Motor neuron (in vitro differentiated cells): ENCODE data around the gene CRMP1. TPM values are rescaled to one million over a fixed set of nuclear protein-coding genes. Genes with fewer than 3 reads are reported as not detected.

ENCODE experiments used
- ATAC-seq, 8 experiments: fragments of 200-7000 bp; cut with Tn5 transposase; replicated peaks in 6 of 8; 2 replicates each; pipeline ENCODE4 v1.8.0; 2021; ENCODE audit warnings: mild to moderate bottlenecking in 8 of 8, moderate library complexity in 8 of 8
- H3K27ac ChIP-seq, 2 donors: fragments of 250-450 bp; sonication (Bioruptor Pico); 2 replicates each; pipeline ENCODE4 v1.9.0; 2021; ENCODE audit warnings: antibody characterized with exemption in 2 of 2, mild to moderate bottlenecking in 2 of 2, moderate library complexity in 1 of 2
- H3K4me1 ChIP-seq, 2 donors: fragments of 250-450 bp; sonication (Bioruptor Pico); replicated peaks in 1 of 2; 2 replicates each; pipeline ENCODE4 v1.6.1; 2021; ENCODE audit warnings: antibody characterized with exemption in 2 of 2, mild to moderate bottlenecking in 2 of 2, moderate library complexity in 1 of 2
- H3K4me3 ChIP-seq, 5 donors: fragments of 250-450 bp; sonication (Bioruptor Pico); 2 replicates each; pipeline ENCODE4 v1.9.0; 2021; ENCODE audit warnings: antibody characterized with exemption in 5 of 5, mild to moderate bottlenecking in 5 of 5, moderate library complexity in 4 of 5
- WGBS, 10 experiments: fragments of 450-650 bp; shearing (Covaris generic); methylation state at CpG; one replicate each; pipeline ENCODE4 v1.0.0; 2022; 5-methylcytosine and 5-hydroxymethylcytosine counted together
- in situ Hi-C, 9 experiments: fragments of 400-800 bp; cut with MboI; loops; one replicate each; pipeline ENCODE4 v1.15.0; 2021; ENCODE audit warnings: low sequenced_read_pairs in 9 of 9, low pct_unique_long_range_greater_than_20kb in 2 of 9; ENCODE audit not compliant: unreplicated experiment in 9 of 9
- total RNA-seq, 8 experiments: library from RNA; unstranded; fragments of 300-600 nt; gene quantifications; 2 replicates each; pipeline versions ENCODE4 v1.2.3 to v1.2.4, GENCODE V29; 2022

Gene CRMP1
- total RNA-seq, 8 experiments from 2014 or later = 3.9 to 468 (median 276) TPM

DNA sequence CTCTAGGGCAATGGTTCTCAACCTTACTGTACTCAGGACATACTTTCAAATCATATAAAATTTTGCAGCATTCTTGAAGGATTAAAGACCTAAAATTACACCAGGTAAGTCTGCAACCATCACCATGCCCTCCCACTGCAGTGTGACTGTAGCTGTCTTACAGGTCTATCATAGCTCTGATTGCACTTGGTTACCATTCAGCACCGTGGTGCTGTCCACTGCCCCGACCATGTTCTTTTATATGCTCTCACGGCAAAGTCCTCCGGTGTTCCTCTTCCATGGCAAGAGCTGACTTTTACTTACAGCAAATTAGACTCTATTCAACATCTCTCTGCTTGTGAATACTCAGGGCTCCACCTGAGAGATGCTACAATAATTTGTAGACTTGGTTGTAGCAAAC lies 11.5 kb downstream of the CRMP1 start:
- 0 to 45% (median 20%) methylated on average over 1 to 4 of the region's 4 CpGs; no CpG with 5 or more reads in 1 of the 10 experiments for WGBS, 10 experiments
- H3K4me3 ChIP-seq = no peak overlapping the region
- in situ Hi-C loops = no loop called here
- H3K4me1 ChIP-seq = peaks cover 54 to 61% of the 10 kb centered on the region in 2 donors
- H3K27ac ChIP-seq = no peak overlapping the region
- peak in 1 of 8 experiments; percentile 42 for ATAC-seq

- no peak for ATAC-seq
- Histone ChIP-seq H3K4me1 (peaks cover 31 to 45% of the 10 kb centered on the region in 2 donors), H3K4me3 (no peak overlapping the region), H3K27ac (no peak overlapping the region)
- 20 to 100% (median 84%) methylated on average over 1 to 6 of the region's 6 CpGs; no CpG with 5 or more reads in 1 of the 10 experiments for WGBS, 10 experiments
- in situ Hi-C loops = no loop called here
Measured at GRCh38 chr4:5878359-5878758, 14.5 kb downstream of the CRMP1 start.

DNA sequence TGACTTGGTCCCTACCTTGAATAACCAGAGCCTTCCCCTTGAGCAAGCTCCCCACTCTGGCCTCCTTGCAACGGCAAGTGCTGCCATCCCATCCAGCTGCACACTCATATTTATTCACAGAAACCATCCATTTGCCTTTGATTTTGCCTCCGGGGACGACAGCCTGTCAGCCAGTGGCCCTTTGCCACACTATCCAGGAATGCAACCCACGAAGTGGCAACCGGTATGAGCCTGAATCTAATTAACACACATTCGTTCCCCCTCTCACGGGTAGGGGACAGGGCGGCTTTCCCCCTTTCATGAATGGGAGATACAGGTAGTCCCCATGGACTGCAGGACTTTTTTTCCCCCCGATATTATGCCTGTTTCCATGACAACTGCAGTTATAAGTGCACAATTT lies 15.5 kb downstream of the CRMP1 start:
- WGBS, 10 experiments = 10 to 80% (median 57%) methylated on average over 1 to 7 of the region's 9 CpGs; no CpG with 5 or more reads in 3 of the 10 experiments
- Histone ChIP-seq H3K4me1 (peaks cover 27 to 38% of the 10 kb centered on the region in 2 donors), H3K27ac (no peak overlapping the region), H3K4me3 (no peak overlapping the region)
- peak in 4 of 8 experiments; percentile 16 to 57 (median 34) for ATAC-seq
- in situ Hi-C loops = no loop called here

DNA sequence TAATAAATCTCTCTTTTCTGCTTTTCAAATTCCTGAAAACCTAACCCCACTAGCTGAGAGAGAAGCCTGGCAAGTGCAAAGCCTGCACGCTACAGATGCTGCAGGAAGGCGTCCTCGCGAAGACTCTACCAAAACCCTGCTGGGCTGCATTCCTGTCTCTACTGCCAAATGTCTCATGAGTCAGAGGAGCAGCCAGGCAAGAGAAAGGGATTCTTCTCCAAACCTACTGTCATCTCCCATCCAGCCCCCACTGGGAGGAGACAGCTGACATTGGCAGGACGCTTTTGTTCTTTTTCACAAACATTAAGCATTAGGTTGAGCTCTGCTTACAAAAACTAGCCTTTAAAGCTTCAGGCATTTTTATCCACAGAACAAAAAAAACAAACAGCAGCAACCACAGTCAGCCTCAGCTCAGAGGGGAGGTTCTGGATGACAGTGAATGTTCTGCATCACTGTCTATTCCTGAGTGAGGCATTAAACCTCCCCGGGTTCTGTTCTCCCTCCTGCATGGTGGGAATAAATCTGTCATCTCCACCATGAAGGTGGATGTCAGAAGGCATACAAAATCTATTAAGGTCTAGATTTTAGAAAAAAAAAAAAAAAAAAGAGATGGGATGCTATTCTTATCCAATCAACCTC lies 18.0 kb downstream of the CRMP1 start:
- H3K27ac ChIP-seq = no peak overlapping the region
- ATAC-seq = peak in 7 of 8 experiments; percentile 75 to 87 (median 82)
- WGBS, 10 experiments = 0 to 49% (median 18%) methylated on average over 1 to 6 of the region's 6 CpGs; no CpG with 5 or more reads in 2 of the 10 experiments
- in situ Hi-C loops = no loop called here
- H3K4me1 ChIP-seq = peaks cover 16 to 31% of the 10 kb centered on the region in 2 donors
- no peak overlapping the region for H3K4me3 ChIP-seq

DNA sequence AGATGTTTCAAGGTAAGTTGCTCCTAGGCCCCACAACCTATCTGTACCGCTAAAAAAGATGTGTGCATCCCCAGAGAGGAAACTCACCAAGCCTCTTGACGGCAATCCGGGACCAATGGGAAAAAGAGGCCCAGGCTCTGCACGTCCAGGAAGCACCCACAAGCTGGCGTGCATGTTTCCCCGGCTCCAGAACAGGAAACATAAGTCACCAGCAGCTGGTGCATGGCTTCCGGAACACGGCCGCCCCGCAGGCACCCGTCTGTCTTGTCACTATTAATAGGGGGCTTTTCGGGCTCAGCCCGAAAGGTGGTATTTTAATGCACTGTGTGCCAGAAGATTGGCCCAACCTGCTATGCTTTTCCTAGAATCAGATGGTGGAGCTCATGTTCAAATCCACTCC lies 22.2 kb downstream of the CRMP1 start:
- no peak overlapping the region for H3K4me3 ChIP-seq
- 72 to 100% (median 94%) methylated on average over 2 to 13 of the region's 13 CpGs; no CpG with 5 or more reads in 6 of the 10 experiments for WGBS, 10 experiments
- H3K4me1 ChIP-seq = peaks cover 6 to 12% of the 10 kb centered on the region in 2 donors
- H3K27ac ChIP-seq = no peak overlapping the region
- in situ Hi-C loops = no loop called here
- ATAC-seq = no peak

- in situ Hi-C loops = no loop called here
- no peak for ATAC-seq
- H3K4me1 ChIP-seq = peaks cover 4 to 8% of the 10 kb centered on the region in 2 donors
- H3K27ac ChIP-seq = no peak overlapping the region
- WGBS, 10 experiments = 61 to 100% (median 92%) methylated on average over 1 to 9 of the region's 14 CpGs
- no peak overlapping the region for H3K4me3 ChIP-seq
Measured at GRCh38 chr4:5869966-5870619, 22.8 kb downstream of the CRMP1 start.

GRCh38 chr4:5867866-5868265 lies 25.0 kb downstream of the CRMP1 start:
- H3K27ac ChIP-seq = no peak overlapping the region
- peak in 1 of 8 experiments; percentile 40 for ATAC-seq
- no peak overlapping the region for H3K4me3 ChIP-seq
- in situ Hi-C loops = no loop called here
- WGBS, 10 experiments = 63 to 100% (median 96%) methylated on average over 1 to 3 of the region's 3 CpGs; no CpG with 5 or more reads in 3 of the 10 experiments
- no peaks in the 10 kb centered on the region for H3K4me1 ChIP-seq

DNA sequence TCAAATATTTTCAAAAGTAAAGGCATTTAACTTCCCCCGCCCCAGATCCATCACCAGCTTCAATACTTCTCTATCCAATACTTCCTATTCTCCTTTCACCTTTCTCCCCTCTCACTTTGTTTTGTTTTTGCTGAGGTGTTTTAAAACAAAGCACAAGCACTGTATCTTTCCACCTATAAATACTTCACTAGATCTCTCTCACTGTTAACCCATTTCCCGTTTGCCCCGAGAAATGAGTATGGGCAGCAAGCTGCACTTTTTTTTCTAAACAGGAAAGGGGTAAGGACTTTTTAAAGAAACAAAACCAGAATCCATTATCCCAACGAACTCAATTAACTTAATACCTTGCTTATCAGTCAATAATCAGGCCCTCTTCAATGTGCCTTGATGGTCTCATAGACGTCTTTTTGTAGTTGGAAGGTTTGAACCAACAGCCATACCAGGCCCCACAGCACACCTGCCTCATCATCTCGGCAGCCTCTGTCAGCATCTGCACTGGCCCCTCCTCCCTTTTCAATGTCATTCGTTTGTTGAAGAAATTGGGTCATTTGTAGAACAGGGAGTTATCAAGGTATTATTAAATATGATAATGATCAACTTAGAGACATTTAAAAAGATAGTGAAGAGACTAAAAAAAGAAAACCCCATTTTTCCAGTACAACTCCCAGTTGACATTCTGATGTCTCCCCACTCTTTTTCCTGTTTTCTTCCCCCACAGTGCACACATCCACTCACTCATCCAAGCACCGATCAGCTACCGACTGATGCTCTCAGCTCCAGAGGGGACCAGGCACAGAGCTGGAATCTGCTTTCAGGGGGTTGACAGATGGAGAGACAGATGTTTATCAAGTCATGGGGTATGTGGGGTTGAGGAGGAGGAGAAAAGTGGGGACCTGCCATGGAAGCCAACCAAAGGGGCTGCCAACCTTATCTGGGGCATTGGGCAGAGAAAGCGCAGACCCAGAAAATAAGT lies 25.8 kb downstream of the CRMP1 start:
- no peaks in the 10 kb centered on the region for H3K4me1 ChIP-seq
- no peak overlapping the region for H3K4me3 ChIP-seq
- 37 to 94% (median 87%) methylated on average over 3 to 10 of the region's 10 CpGs for WGBS, 10 experiments
- ATAC-seq = peak in 1 of 8 experiments; percentile 59
- in situ Hi-C loops = no loop called here
- no peak overlapping the region for H3K27ac ChIP-seq

GRCh38 chr4:5865896-5866599 lies 26.8 kb downstream of the CRMP1 start:
- H3K4me1 ChIP-seq = no peaks in the 10 kb centered on the region
- in situ Hi-C loops = no loop called here
- ATAC-seq = no peak
- no peak overlapping the region for H3K4me3 ChIP-seq
- 33 to 100% (median 91%) methylated on average over 1 to 6 of the region's 12 CpGs; no CpG with 5 or more reads in 2 of the 10 experiments for WGBS, 10 experiments
- no peak overlapping the region for H3K27ac ChIP-seq

GRCh38 chr4:5863461-5864113 lies 29.3 kb downstream of the CRMP1 start:
- H3K4me3 ChIP-seq = no peak overlapping the region
- in situ Hi-C loops = no loop called here
- WGBS, 10 experiments = 12 to 80% (median 62%) methylated on average over 1 to 12 of the region's 15 CpGs; no CpG with 5 or more reads in 2 of the 10 experiments
- peak in 5 of 8 experiments; percentile 63 to 86 (median 74) for ATAC-seq
- H3K4me1 ChIP-seq = no peaks in the 10 kb centered on the region
- H3K27ac ChIP-seq = no peak overlapping the region

DNA sequence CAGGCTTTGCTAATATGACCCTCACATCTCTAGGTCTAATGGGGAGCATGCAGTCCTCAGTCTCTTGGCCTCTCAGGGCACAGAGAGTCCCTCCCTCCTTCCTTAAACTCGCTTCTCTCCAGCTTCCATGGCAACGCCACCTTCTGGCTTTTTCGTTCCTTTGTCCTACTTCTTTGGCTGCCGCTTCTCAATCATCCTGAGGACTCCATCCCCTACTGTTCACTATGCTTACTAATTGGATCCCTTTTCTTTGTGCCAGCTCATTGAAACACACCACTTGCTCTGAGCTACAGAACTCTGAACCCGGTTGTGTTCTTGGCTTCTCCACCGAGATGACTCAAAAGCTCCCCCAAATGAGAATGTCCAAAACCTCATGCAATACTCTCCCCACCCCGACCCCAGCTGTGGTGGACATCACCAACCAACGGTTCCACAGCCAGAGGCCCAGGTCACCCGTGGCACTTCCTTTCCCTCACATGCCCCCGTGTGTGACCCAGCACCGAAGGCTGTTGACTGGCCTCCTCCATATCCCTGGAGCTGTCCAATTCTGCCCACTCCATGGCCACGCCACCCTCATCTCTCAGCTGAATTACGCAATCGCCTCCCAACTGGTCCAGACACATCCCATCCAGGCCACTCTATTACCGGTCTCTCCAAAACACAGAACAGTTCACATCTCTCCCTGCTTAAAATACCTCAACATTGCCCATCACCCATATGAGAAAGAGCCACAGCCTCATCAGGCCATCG lies 34.7 kb downstream of the CRMP1 start:
- Histone ChIP-seq H3K27ac (no peak overlapping the region), H3K4me3 (no peak overlapping the region), H3K4me1 (peaks cover 2 to 3% of the 10 kb centered on the region in 2 donors)
- no peak for ATAC-seq
- in situ Hi-C loops = no loop called here
- WGBS, 10 experiments = 25 to 100% (median 65%) methylated on average over 1 to 7 of the region's 16 CpGs; no CpG with 5 or more reads in 1 of the 10 experiments
